Measurements from ENCODE around the gene PRKCE.
A peak's percentile ranks its signal among the peaks of the same experiment; 100 is the strongest.

Gene PRKCE

DNA sequence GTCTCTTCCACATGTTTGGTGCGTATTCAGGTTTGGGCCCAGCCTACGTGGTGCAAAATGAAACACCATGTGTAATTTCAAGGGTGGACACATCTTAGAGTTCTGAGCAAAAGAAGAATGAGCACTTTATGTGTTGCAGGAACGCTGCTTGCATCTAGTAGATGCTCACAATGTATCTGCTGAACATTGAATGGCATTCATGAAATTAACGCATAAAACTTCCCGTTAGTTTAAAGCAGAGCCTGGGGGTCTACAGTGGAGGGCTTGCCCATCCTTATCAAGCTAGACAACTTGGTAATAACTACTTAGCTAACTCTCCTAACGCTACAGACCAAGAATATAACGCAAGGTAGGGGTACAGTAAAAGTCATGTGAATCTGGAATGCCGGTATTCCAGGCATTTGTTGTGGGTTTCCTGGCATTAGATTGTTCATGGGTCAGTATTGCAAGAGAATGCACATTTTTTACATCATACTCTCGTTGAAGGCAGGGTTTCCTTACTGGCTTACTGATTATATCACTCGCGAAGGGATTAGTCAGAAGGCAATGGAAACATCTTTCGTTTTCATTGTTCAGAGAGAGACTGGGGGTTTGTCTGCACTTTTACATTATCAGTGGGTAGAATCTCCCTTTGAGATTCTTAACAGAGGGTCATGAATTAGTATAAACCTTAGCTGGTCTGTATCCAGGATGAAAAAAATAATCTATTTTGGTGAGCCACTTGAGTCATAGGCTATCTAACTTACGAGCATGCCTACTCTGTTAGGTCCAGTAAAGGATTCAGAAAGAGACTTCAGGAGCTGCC is 416.2 kb downstream of the PRKCE start:
- H3K4me3 ChIP-seq (ENCODE audit: low read length), result no peak overlapping the region
- TF ChIP-seq, protein P1, sequence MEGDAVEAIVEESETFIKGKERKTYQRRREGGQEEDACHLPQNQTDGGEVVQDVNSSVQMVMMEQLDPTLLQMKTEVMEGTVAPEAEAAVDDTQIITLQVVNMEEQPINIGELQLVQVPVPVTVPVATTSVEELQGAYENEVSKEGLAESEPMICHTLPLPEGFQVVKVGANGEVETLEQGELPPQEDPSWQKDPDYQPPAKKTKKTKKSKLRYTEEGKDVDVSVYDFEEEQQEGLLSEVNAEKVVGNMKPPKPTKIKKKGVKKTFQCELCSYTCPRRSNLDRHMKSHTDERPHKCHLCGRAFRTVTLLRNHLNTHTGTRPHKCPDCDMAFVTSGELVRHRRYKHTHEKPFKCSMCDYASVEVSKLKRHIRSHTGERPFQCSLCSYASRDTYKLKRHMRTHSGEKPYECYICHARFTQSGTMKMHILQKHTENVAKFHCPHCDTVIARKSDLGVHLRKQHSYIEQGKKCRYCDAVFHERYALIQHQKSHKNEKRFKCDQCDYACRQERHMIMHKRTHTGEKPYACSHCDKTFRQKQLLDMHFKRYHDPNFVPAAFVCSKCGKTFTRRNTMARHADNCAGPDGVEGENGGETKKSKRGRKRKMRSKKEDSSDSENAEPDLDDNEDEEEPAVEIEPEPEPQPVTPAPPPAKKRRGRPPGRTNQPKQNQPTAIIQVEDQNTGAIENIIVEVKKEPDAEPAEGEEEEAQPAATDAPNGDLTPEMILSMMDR (IDR thresholded peaks at IDR 0.05; ENCODE audit: insufficient read depth, low read depth, low read length, missing control alignments), result no peak
- DNase-seq (ENCODE audit: low read depth), result peak; percentile 18

DNA sequence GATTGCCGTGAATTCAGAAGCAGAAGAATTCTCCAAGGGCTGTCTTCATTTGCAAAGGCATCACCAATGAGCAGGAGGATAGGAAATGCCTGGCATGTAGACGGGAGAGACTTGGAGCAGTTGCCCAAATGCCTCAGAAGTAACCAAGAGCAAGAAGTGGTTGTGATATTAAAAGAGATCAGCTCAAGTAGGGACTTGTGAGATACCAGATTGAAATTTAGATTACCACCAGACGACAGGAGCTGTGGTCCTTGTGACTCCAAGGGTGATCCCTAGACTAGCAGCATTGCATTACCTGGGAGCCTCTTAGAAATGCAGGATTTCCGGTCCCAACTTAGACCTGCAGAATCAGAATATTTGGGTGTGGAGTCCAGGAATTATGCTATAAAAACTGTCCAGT is 417.2 kb downstream of the PRKCE start:
- TF ChIP-seq, protein P1 (IDR thresholded peaks at IDR 0.05; ENCODE audit: insufficient read depth, low read depth, low read length, missing control alignments), result no peak
- no peak for DNase-seq (ENCODE audit: low read depth)
- H3K4me3 ChIP-seq (ENCODE audit: low read length), result no peak overlapping the region

DNA sequence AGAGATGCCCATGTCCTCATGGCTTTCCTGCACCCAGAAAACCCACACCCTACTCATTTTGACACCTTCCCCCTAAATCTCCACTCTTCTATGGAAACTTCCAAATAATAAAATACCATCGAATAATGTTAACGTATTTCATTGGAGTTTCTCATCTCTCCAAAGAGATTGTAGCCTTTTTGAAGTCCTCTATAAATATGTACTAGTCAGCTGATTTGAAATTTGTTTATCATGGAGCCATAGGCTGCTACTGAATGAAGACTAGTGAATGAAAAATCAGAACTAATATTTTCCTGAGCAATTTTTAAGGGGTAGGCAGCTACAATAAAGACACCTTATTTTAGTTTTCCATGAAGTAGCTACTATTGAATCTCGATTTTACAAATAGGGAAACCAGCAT is 419.6 kb downstream of the PRKCE start:
- TF ChIP-seq, protein P1 (IDR thresholded peaks at IDR 0.05; ENCODE audit: insufficient read depth, low read depth, low read length, missing control alignments), result no peak
- DNase-seq (ENCODE audit: low read depth), result no peak
- no peak overlapping the region for H3K4me3 ChIP-seq (ENCODE audit: low read length)

DNA sequence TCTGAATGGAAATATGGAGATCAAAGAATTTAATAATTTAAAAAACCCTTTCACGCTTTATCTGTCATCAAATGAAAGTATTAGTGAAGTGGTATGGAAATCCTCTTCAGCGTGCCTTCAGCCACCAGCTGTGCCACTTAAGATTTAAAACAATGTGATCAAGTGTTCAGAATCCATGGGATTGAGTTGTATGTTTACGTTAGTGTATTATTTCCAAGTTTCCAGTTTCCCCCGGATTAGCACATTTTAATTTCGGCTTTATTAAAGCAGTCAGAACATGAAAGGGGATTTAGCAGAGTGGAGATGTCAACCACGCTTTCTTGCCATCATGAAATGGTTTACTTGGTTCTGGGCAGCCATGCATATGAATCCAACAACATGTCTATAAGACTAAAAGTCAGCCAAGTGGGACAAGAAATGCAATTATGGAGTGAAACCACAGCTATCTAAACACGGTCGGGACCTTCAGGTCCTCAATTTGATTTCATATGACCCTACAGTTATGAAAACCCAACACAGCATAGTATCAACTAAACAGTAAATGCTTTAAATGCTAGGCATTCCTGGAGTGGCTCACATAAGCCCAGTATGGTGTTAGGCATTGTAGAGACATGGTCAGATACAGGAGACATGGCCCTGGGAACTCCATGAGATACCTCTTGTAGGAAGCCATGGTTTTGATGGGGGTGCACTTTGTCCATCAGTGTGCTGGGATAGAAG is 420.8 kb downstream of the PRKCE start:
- TF ChIP-seq, protein P1 (IDR thresholded peaks at IDR 0.05; ENCODE audit: insufficient read depth, low read depth, low read length, missing control alignments), result no peak

GRCh38 chr2:46073540-46074046 is 422.1 kb downstream of the PRKCE start:
- DNase-seq (ENCODE audit: low read depth), result peak; percentile 85

More for the DNA sequence above, 420.8 kb downstream of the PRKCE start:
- no peak overlapping the region for H3K4me3 ChIP-seq (ENCODE audit: low read length)
- DNase-seq (ENCODE audit: low read depth), result no peak

GRCh38 chr2:46074501-46074900 is 423.0 kb downstream of the PRKCE start:
- TF ChIP-seq, protein P1 (IDR thresholded peaks at IDR 0.05; ENCODE audit: insufficient read depth, low read depth, low read length, missing control alignments), result no peak
- H3K4me3 ChIP-seq (ENCODE audit: low read length), result no peak overlapping the region
- DNase-seq (ENCODE audit: low read depth), result no peak

More at GRCh38 chr2:46073540-46074046, 422.1 kb downstream of the PRKCE start:
- H3K4me3 ChIP-seq (ENCODE audit: low read length), result no peak overlapping the region
- TF ChIP-seq, protein P1 (IDR thresholded peaks at IDR 0.05; ENCODE audit: insufficient read depth, low read depth, low read length, missing control alignments), result no peak
